Activated CD4-positive, CD25-positive, alpha-beta regulatory T cell treated with anti-CD3 and anti-CD28 coated beads, Interleukin-2, amount 50 U/mL, for 24 hours (primary cell): ENCODE results near the gene SYMPK.

Experiments used
- ATAC-seq, 2 donors: fragments of 150-1000 bp; cut with Tn5 transposase; one replicate each; pipeline ENCODE4 v1.10.0; 2021; ENCODE audit warnings: mild to moderate bottlenecking in 1 of 2, moderate library complexity in 1 of 2

SYMPK gene

GRCh38 chr19:45780448-45781213 is 82.3 kb downstream of the SYMPK start:
- no peak for ATAC-seq

DNA sequence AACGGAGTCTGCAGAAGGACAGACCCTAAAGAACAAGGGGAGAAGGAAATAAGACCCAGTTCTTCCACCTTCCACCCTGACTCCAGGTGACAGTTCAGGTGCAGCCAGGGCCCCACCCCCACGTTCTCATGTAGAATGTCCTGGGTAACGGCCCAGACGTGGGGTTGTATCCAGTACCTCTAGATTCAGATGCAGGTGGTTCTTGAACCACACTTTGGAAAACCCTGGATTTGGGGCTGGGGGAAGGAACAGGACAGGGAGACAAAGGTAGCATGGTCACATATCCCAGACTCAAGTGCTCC is 82.8 kb downstream of the SYMPK start:
- ATAC-seq, result no peak

DNA sequence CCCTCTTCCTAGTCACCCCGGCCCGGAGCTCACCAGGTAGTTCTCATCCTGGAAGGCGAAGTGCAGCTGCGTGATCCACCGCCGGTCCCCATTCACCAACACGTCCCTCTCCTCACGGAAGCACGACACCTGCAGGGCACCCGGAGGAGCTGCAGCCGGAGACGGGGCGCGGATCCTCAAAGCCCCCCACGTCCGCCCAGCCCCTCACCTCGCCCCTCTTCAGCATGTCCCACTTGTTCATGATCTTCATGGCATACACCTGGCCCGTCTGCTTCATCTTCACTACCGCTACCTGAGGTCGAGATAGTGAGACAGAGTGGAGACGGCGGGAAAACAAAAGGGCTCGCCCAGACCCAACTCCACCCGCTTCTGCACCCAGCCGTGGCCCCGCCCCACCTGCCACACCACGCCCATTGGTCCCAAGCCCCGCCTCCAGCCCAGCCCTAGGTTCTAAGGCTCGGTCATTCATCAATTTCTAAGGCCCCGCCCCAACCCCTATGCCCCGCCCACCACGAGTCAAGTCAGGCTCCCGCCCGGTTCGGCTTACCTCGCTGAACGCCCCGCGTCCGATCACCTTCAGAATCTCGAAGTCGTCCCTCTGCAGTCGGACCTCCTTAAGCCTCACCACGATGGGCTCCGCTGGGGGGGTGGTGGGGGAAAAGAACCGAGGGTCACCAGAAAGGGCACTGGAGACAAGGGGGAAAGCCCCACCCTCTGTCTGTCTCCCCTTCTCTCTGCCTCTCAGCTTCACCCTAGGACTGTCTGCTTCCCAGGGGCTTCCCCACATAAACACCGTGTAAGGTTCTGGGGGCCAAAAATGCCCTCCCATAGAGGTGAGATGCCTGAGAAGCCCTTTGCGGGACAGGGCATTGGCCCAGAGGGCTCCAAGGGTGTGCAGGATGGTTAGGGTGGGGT is 83.5 kb downstream of the SYMPK start:
- peak; percentile 94 to 95 for ATAC-seq

DNA sequence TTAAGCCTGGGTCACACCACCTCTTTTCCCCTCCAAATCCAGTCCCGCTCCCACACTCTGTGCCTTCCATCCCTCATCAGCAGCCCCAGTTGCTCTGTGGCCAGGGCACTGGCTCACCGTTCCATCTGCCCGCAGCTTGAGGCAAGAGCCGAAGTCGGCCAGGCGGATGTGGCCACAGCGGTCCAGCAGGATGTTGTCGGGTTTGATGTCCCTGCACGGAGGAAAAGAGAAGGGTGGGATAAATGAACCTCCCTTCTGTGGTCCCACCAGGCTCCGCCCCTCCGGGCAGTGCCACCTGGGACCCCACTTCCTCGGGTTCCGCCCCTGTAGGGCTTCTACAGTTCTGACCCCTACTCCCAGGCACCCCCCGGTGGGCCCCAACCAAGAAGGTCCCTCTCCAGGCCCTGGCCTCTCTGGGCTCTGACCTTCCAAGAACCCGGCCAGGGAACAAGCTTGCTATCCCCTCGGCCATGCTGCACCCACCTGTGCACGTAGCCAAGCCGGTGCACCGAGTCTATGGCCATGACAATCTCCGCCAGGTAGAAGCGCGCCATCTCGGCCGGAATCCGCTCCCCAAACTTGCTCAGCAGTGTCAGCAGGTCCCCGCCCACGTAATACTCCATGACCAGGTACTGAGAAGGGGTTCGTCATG is 84.8 kb downstream of the SYMPK start:
- no peak for ATAC-seq

DNA sequence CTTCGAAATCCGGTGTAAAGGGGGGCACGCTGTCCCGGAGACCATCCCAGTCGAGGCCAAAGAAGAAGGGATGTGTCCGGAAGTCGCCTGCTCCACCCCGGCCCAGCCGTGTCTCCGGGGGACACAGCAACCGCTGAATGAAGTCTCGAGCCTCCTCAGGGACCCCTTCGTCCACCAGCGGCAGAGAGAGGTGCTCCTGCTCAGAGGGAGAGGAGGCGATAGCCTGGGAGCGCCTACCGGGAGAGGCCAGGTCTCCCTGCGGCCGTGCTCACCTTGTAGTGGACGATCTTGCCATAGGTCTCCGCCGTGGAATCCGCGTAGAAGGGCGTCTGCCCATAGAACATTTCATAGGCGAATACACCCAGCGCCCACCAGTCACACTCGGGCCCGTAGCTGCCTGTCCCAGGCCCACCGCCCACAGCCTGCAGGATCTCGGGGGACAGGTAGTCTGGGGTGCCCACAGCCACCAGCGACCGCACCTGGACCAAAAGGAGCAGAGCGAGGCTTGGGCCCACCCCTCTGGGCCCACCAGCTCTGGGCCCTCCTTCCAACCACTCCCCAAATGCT is 85.5 kb downstream of the SYMPK start:
- no peak for ATAC-seq

- no peak for ATAC-seq
Observed at GRCh38 chr19:45774765-45775164, 88.2 kb downstream of the SYMPK start.

- no peak for ATAC-seq
Observed at GRCh38 chr19:45773384-45773783, 89.6 kb downstream of the SYMPK start.

DNA sequence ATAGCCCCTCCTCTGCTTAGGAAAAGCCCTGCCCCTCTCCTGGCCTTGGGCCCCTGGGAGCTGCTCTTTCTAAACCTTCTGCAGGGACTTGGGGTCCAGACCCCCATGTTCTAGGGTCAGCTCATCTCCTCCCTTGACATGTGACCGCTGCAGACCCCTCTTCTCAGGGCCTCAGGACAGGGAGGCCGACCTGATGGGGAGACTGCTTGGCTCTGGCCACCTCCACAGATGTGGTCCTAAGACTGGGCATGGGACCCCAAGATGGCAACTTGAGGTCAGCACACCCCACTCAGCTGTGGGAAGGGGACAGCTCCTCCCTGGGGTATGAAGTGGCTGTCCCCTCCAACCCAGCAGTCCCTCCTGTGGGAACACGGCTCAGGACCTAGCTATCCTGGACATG is 90.0 kb downstream of the SYMPK start:
- no peak for ATAC-seq

DNA sequence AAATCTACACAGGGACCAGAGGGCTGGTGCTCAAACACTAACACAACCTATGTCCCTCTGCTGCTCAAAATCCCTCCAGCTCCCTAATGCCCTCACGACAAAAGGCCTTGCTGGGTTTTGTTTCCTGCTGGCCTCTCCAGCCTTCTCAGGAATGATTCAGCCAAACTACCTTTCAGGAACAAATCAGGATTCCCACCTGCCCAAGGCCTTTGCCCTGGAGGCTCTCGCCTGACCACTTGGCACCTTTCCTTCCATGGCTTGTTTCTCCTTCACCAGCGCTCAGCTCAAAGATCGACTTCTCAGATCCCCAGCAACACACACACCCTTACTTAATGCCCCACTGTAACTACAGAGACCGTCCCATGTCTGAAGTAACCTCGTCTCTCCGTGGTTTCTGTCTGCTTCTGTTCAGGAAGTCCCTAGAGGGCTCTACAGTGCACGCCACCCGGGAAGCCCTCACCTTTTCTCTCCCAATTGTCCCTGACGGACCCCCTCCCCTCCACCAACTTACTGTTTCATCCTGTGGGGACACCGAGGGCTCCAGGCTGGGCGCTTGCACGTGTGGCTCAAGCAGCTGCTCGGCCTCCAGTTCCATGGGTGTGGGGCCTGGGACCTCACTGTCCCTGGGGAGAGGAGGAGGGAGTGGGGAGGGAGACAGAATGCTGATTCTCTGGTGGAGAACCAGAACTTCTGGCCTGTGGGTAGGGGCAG is 90.7 kb downstream of the SYMPK start:
- ATAC-seq, result no peak

- no peak for ATAC-seq
Observed at GRCh38 chr19:45771311-45771933, 91.5 kb downstream of the SYMPK start.

DNA sequence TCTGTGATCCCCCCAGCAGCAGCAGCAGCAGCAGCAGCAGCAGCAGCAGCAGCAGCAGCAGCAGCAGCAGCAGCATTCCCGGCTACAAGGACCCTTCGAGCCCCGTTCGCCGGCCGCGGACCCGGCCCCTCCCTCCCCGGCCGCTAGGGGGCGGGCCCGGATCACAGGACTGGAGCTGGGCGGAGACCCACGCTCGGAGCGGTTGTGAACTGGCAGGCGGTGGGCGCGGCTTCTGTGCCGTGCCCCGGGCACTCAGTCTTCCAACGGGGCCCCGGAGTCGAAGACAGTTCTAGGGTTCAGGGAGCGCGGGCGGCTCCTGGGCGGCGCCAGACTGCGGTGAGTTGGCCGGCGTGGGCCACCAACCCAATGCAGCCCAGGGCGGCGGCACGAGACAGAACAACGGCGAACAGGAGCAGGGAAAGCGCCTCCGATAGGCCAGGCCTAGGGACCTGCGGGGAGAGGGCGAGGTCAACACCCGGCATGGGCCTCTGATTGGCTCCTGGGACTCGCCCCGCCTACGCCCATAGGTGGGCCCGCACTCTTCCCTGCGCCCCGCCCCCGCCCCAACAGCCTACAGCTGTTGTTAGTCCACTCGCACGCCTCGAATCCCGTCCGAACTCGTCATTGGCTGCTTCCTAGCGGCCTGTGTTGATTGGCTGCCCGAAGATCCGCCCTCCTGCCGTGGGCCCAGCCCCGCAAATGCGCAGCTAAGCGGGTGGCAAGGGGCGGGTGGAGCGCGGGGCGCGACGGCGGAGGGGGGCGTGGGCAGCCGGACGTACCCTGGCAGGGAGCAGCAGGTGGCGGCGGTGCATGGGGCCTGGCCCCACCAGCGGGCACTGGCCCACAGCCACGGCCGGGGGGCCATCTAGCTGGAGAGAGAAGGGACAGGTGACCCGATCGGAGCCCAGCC is 92.5 kb downstream of the SYMPK start:
- ATAC-seq, result peak; percentile 71 to 76

DNA sequence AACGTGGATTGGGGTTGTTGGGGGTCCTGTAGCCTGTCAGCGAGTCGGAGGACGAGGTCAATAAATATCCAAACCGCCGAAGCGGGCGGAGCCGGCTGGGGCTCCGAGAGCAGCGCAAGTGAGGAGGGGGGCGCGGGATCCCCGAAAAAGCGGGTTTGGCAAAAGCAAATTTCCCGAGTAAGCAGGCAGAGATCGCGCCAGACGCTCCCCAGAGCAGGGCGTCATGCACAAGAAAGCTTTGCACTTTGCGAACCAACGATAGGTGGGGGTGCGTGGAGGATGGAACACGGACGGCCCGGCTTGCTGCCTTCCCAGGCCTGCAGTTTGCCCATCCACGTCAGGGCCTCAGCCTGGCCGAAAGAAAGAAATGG is 93.1 kb downstream of the SYMPK start:
- ATAC-seq, result peak; percentile 18 to 23

DNA sequence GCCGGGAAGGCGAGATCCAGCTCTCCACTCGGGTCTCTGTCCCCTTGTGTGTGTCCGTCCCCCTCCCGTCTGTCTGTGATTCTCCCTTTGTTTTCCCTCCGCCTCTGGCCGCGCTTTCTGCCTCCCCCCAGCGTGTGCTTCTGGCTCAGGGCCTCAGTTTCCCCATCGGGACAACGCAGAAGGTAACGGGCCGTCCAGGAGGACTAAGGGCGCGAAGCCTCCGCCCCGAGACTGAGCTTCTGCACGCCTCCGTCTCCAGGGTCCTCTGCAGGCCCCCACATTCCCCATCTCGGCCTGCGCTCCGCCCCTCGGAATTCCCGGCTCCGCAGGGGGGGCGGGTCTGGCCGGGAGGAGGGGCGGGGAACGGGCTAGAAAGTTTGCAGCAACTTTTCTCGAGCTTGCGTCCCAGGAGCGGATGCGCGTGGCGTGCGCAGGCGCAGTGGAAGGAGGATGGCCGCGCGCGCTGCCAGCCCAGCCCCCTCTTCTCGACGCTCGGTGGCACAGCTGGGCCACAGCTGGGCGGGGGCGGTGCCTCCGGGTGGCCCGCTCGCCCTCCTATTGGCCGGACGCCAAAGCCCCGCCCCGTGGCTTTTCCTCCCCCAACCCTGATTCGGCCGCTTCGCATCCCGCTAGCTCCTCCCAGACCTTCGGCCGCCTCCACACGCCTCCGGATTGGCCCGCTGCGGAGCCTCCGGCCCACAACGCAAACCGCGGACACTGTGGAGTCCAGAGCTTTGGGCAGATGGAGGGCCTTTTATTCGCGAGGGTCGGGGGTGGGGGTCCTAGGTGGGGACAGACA is 93.8 kb downstream of the SYMPK start, which contains the start of gene SIX5:
Gene SIX5 (minus strand): TSS at position 269 of the 799 bp plus-strand sequence. CDS start 408 bp downstream, outside the sequence.
- peak; percentile 63 to 64 for ATAC-seq

DNA sequence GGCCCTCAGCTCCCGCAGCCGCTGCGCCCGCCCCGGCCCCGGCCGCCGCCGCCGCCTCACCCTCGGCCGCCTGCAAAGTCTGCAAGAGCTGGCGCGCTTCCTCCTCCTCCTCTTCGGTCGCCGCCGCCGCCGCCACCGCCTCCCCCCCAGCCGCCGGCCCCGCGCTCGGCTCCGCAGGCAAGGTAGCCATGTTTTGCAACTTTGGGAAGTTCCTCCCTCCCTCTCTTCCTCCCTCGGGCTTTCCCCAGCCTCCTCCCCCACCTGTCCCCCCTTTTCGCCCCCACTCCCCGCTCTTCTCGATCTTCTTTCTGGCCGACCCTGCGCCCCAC is 94.3 kb downstream of the SYMPK start:
- no peak for ATAC-seq

- ATAC-seq, result no peak
Observed at GRCh38 chr19:45767881-45768654, 94.9 kb downstream of the SYMPK start.

DNA sequence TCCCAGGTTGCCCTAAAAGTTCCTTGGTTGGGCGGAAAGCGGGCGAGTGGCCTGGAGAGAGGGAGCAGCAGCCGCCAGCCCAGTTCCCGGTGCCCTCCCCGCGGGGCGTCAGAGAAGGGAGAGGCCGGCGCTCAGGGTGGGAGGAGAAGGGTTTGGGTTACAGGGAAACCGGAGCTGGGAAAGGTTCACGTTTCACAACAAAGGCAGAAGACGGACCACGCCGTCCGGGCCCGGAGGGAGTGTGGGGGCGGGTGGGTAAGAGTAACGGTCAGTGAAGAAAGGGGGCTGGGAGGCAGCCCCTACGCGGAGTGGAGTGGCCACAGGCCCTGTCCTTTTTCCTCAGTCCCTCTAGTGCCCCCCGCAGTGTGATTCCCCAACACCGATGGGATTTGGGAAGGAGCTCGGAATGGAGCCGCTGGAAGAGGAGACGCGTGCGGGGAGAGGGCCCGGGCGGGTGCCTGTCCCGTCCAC is 95.5 kb downstream of the SYMPK start:
- no peak for ATAC-seq

DNA sequence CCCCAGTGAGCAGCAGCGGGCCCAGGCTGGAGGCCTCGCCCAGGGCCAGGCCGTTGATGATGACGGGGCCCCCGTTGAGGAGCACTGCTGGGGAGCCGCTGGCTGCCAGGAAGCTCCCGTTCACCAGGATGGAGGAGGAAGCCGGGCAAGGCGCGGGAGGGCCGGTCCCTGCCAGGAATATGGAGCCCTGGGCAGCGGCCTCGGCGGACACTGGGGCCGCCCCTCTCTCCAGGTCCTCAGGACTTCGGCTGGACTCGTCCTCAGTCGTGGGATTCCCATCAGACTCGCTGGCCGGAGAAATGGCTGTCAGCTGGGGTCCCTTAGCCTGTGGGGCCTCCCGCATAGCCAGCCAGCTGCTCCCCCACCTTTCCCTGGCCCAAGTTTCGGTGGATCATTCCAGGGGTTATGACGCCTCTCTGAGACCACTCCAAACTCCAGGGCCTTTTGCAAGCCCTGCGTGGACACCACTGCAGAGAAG is 96.0 kb downstream of the SYMPK start:
- no peak for ATAC-seq

GRCh38 chr19:45766296-45766868 is 96.6 kb downstream of the SYMPK start:
- no peak for ATAC-seq
